OCI-LY3 (cell line): Measurements from ENCODE around the gene ZFAND6.

ENCODE experiments used
- EZH2phosphoT487 ChIP-seq: fragments of 200-600 bp; shearing (Covaris generic); IDR thresholded peaks from 2 replicates; pipeline ENCODE4 v1.6.1; 2018; ENCODE audit warnings: antibody characterized with exemption, mixed run types, low read depth
- TF ChIP-seq, protein P1 (sequence below): fragments of 200-600, 300-600 bp; sonication (generic); IDR thresholded peaks from 2 replicates; pipeline ENCODE4 v1.5.1; 2014; ENCODE audit warnings: antibody characterized with exemption, low read length, low read depth

DNA sequence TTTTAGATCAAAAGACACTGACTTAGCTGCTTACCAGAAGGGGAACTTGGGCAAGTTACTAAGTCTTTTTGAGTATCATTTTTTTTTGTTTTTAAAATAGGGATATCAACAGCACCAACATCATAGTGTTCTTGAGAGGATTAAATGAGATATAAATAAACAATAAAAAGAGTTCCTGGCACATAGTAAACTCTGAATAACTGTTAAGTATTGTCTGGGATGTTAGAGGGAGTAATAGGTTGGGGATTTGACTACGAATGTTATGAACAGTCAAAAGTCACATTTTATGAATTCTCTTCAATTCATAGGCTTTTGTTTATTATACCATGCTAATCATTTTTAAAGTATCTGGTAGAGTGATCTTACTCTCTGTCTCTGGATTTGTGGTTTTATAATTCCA is 55.5 kb downstream of the ZFAND6 start:
- TF ChIP-seq, protein P1, sequence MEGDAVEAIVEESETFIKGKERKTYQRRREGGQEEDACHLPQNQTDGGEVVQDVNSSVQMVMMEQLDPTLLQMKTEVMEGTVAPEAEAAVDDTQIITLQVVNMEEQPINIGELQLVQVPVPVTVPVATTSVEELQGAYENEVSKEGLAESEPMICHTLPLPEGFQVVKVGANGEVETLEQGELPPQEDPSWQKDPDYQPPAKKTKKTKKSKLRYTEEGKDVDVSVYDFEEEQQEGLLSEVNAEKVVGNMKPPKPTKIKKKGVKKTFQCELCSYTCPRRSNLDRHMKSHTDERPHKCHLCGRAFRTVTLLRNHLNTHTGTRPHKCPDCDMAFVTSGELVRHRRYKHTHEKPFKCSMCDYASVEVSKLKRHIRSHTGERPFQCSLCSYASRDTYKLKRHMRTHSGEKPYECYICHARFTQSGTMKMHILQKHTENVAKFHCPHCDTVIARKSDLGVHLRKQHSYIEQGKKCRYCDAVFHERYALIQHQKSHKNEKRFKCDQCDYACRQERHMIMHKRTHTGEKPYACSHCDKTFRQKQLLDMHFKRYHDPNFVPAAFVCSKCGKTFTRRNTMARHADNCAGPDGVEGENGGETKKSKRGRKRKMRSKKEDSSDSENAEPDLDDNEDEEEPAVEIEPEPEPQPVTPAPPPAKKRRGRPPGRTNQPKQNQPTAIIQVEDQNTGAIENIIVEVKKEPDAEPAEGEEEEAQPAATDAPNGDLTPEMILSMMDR = no peak
- no peak for TF ChIP-seq EZH2phosphoT487
